Activated CD8-positive, alpha-beta memory T cell treated with anti-CD3 and anti-CD28 coated beads, Interleukin-2, amount 10 ng/mL, durations not matched to agents 7 days and 5 days (primary cell): ENCODE measurements around the gene PMEPA1. TPM values are rescaled to one million over a fixed set of nuclear protein-coding genes. Genes with fewer than 3 reads are reported as not detected.

Experiments
- ATAC-seq: fragments of 150-1000 bp; cut with Tn5 transposase; one replicate; pipeline ENCODE4 v1.10.0; 2021; ENCODE audit warnings: moderate library complexity
- CTCF ChIA-PET: fragments of 350-600 bp; sonication (Branson Sonifier 250); formaldehyde crosslinking; loops from one replicate; lab custom pipeline; 2021; ENCODE audit warnings: antibody characterized with exemption; lab: Charles Lee
- DNase-seq: peaks from one replicate; pipeline ENCODE4 v3.0.0-alpha.2; 2020
- H3K27ac Mint-ChIP-seq: one replicate; pipeline ENCODE4 v1.8.0; 2021; ENCODE audit warnings: mild to moderate bottlenecking, mixed read lengths
- H3K27me3 Mint-ChIP-seq: one replicate; pipeline ENCODE4 v1.8.0; 2021; ENCODE audit warnings: mixed read lengths
- H3K36me3 Mint-ChIP-seq: one replicate; pipeline ENCODE4 v1.8.0; 2021; ENCODE audit warnings: mild to moderate bottlenecking, mixed read lengths
- H3K4me1 Mint-ChIP-seq: one replicate; pipeline ENCODE4 v1.8.0; 2021; ENCODE audit warnings: mixed read lengths
- H3K4me3 Mint-ChIP-seq: one replicate; pipeline ENCODE4 v1.8.0; 2021; ENCODE audit warnings: mild to moderate bottlenecking, moderate library complexity, mixed read lengths
- H3K9me3 Mint-ChIP-seq: one replicate; pipeline ENCODE4 v1.8.0; 2022; ENCODE audit warnings: low read depth, mixed read lengths
- total RNA-seq, 2 experiments: library from RNA; stranded (reverse); gene quantifications; one replicate each; pipeline ENCODE4 v1.2.3, GENCODE V29; 2021

Gene PMEPA1
- total RNA-seq, 2 experiments from 2014 or later = 0.20 to 1.2 TPM

- no peaks in the 10 kb centered on the region for H3K36me3 Mint-ChIP-seq
These were observed 55.3 kb downstream of the PMEPA1 start for GRCh38 chr20:57654363-57654997.

GRCh38 chr20:57653910-57654309 is 55.9 kb downstream of the PMEPA1 start:
- Mint-ChIP-seq H3K27me3 (peaks cover 2% of the 10 kb centered on the region), H3K36me3 (no peaks in the 10 kb centered on the region), H3K4me1 (peaks cover 12% of the 10 kb centered on the region), H3K9me3 (no peaks in the 10 kb centered on the region), H3K4me3 (no peak overlapping the region), H3K27ac (no peak overlapping the region)
- CTCF ChIA-PET = interaction anchor here (0.6 to 8.2 kb wide), 25 partner anchors 9 to 556 kb away, joined by 3 to 120 read pairs (median 4); partner anchors contain the start of gene ZBP1
- DNase-seq (peak; percentile 27), ATAC-seq (no peak)

More at GRCh38 chr20:57654363-57654997, 55.3 kb downstream of the PMEPA1 start:
- Mint-ChIP-seq H3K27ac (no peak overlapping the region), H3K4me3 (no peak overlapping the region), H3K9me3 (no peaks in the 10 kb centered on the region), H3K27me3 (peaks cover 2% of the 10 kb centered on the region), H3K4me1 (peaks cover 13% of the 10 kb centered on the region)
- peak; percentile 81 for ATAC-seq
- peak; percentile 70 for DNase-seq
- CTCF ChIA-PET = interaction anchor here (0.5 to 8.2 kb wide), 25 partner anchors 9 to 998 kb away, joined by 3 to 120 read pairs (median 4); partner anchors contain the start of gene ZBP1

- no peaks in the 10 kb centered on the region for H3K9me3 Mint-ChIP-seq
- peaks cover 3% of the 10 kb centered on the region for H3K27me3 Mint-ChIP-seq
- H3K4me1 Mint-ChIP-seq = peaks cover 12% of the 10 kb centered on the region
- no peaks in the 10 kb centered on the region for H3K36me3 Mint-ChIP-seq
- CTCF ChIA-PET = interaction anchor here (0.6 to 8.2 kb wide), 25 partner anchors 9 to 557 kb away, joined by 3 to 120 read pairs (median 4); partner anchors contain the start of gene ZBP1
- H3K4me3 Mint-ChIP-seq = no peak overlapping the region
- H3K27ac Mint-ChIP-seq = no peak overlapping the region
- DNase-seq = peak; percentile 37
- ATAC-seq = no peak
These were observed 56.3 kb downstream of the PMEPA1 start for GRCh38 chr20:57653546-57653900.

GRCh38 chr20:57652606-57653545 is 56.9 kb downstream of the PMEPA1 start:
- H3K9me3 Mint-ChIP-seq = no peaks in the 10 kb centered on the region
- peaks cover 6% of the 10 kb centered on the region for H3K4me1 Mint-ChIP-seq
- no peak overlapping the region for H3K4me3 Mint-ChIP-seq
- ATAC-seq (no peak), DNase-seq (peak; percentile 34)
- CTCF ChIA-PET = interaction anchor here (0.6 to 8.2 kb wide), 10 partner anchors 10 to 435 kb away, joined by 3 to 120 read pairs (median 6); partner anchors contain the start of gene ZBP1
- no peaks in the 10 kb centered on the region for H3K36me3 Mint-ChIP-seq
- no peak overlapping the region for H3K27ac Mint-ChIP-seq
- peaks cover 6% of the 10 kb centered on the region for H3K27me3 Mint-ChIP-seq

- CTCF ChIA-PET = interaction anchor here (6.1 to 8.2 kb wide), 2 partner anchors 30 to 55 kb away, joined by 43 to 120 read pairs; partner anchors contain the start of gene ZBP1
- Mint-ChIP-seq H3K27me3 (peaks cover 7% of the 10 kb centered on the region), H3K9me3 (no peaks in the 10 kb centered on the region), H3K4me1 (peaks cover 2% of the 10 kb centered on the region), H3K4me3 (no peak overlapping the region), H3K27ac (no peak overlapping the region), H3K36me3 (no peaks in the 10 kb centered on the region)
- DNase-seq = peak; percentile 31
- ATAC-seq = no peak
These were observed 57.8 kb downstream of the PMEPA1 start for GRCh38 chr20:57651881-57652605.

- Mint-ChIP-seq H3K27me3 (peaks cover 7% of the 10 kb centered on the region), H3K36me3 (no peaks in the 10 kb centered on the region), H3K4me3 (no peak overlapping the region), H3K4me1 (no peaks in the 10 kb centered on the region), H3K27ac (no peak overlapping the region), H3K9me3 (no peaks in the 10 kb centered on the region)
- ATAC-seq = no peak
- CTCF ChIA-PET = interaction anchor here (6.1 to 8.2 kb wide), 2 partner anchors 29 to 54 kb away, joined by 43 to 120 read pairs; partner anchors contain the start of gene ZBP1
- DNase-seq = peak; percentile 38
These were observed 58.9 kb downstream of the PMEPA1 start for GRCh38 chr20:57650756-57651483.

GRCh38 chr20:57650266-57650665 is 59.5 kb downstream of the PMEPA1 start:
- CTCF ChIA-PET = interaction anchor here (8.2 kb wide), 1 partner anchor 29 kb away, joined by 120 read pairs; the partner anchor contains the start of gene ZBP1
- no peak overlapping the region for H3K4me3 Mint-ChIP-seq
- DNase-seq (no peak), ATAC-seq (no peak)
- H3K36me3 Mint-ChIP-seq = no peaks in the 10 kb centered on the region
- H3K27me3 Mint-ChIP-seq = peaks cover 7% of the 10 kb centered on the region
- H3K4me1 Mint-ChIP-seq = no peaks in the 10 kb centered on the region
- no peaks in the 10 kb centered on the region for H3K9me3 Mint-ChIP-seq
- no peak overlapping the region for H3K27ac Mint-ChIP-seq

GRCh38 chr20:57649617-57650015 is 60.2 kb downstream of the PMEPA1 start:
- CTCF ChIA-PET = interaction anchor here (0.9 to 8.2 kb wide), 2 partner anchors 28 to 31 kb away, joined by 3 to 120 read pairs; partner anchors contain the start of gene ZBP1
- DNase-seq = peak; percentile 35

GRCh38 chr20:57648878-57649616 is 60.8 kb downstream of the PMEPA1 start:
- ATAC-seq (no peak), DNase-seq (no peak)
- CTCF ChIA-PET = interaction anchor here (0.9 kb wide), 1 partner anchor 30 kb away, joined by 3 read pairs; no protein-coding TSS in a partner anchor
- Mint-ChIP-seq H3K36me3 (peaks cover 3% of the 10 kb centered on the region), H3K27ac (no peak overlapping the region), H3K9me3 (no peaks in the 10 kb centered on the region), H3K27me3 (peaks cover 14% of the 10 kb centered on the region), H3K4me1 (no peaks in the 10 kb centered on the region), H3K4me3 (no peak overlapping the region)

More at GRCh38 chr20:57649617-57650015, 60.2 kb downstream of the PMEPA1 start:
- no peaks in the 10 kb centered on the region for H3K9me3 Mint-ChIP-seq
- H3K27ac Mint-ChIP-seq = no peak overlapping the region
- no peak for ATAC-seq
- no peak overlapping the region for H3K4me3 Mint-ChIP-seq
- peaks cover 10% of the 10 kb centered on the region for H3K27me3 Mint-ChIP-seq
- peaks cover under 1% of the 10 kb centered on the region for H3K36me3 Mint-ChIP-seq
- H3K4me1 Mint-ChIP-seq = no peaks in the 10 kb centered on the region

- Mint-ChIP-seq H3K27me3 (peaks cover 19% of the 10 kb centered on the region), H3K4me1 (no peaks in the 10 kb centered on the region)
These were observed 61.7 kb downstream of the PMEPA1 start for GRCh38 chr20:57647933-57648785.

More at GRCh38 chr20:57647933-57648785, 61.7 kb downstream of the PMEPA1 start:
- DNase-seq = no peak
- H3K9me3 Mint-ChIP-seq = no peaks in the 10 kb centered on the region
- peaks cover 3% of the 10 kb centered on the region for H3K36me3 Mint-ChIP-seq
- CTCF ChIA-PET = interaction anchor here (0.7 to 0.9 kb wide), 2 partner anchors 25 to 29 kb away, joined by 3 to 5 read pairs; no protein-coding TSS in a partner anchor
- H3K27ac Mint-ChIP-seq = no peak overlapping the region
- H3K4me3 Mint-ChIP-seq = no peak overlapping the region
- ATAC-seq = no peak
